H1 (cell line): ENCODE measurements around the gene ASPRV1. TPM values are rescaled to one million over a fixed set of nuclear protein-coding genes. Genes with fewer than 3 reads are reported as not detected.
A peak's percentile ranks its signal among the peaks of the same experiment; 100 is the strongest.

Source experiments
- CTCF ChIA-PET: fragments of 300-600 bp; sonication (Branson Sonifier 250); formaldehyde crosslinking; loops from one replicate; lab custom pipeline; 2021; ENCODE audit not compliant: partially characterized antibody; lab: Charles Lee
- POLR2A ChIA-PET: fragments of 300-600 bp; sonication (Branson Sonifier 250); formaldehyde crosslinking; loops from one replicate; lab custom pipeline; 2021; ENCODE audit warnings: inconsistent platforms; ENCODE audit not compliant: partially characterized antibody; lab: Charles Lee
- DNase-seq, 2 experiments: peaks; one replicate each; pipeline versions ENCODE4 v3.0.0 to v3.0.0-alpha.2; 2010 to 2022; ENCODE audit warnings: low spot score in 2 of 2, low read depth in 1 of 2, mixed read lengths in 1 of 2
- FAIRE-seq: peaks from 2 replicates; lab custom pipeline; 2011; peaks lifted over from hg19 to GRCh38; lab: Jason Lieb, UNC
- H2AFZ ChIP-seq: 2 replicates; pipeline ENCODE4 v1.8.1; 2012; ENCODE audit warnings: low read length, inconsistent platforms
- H2AK5ac ChIP-seq: 2 replicates; pipeline ENCODE4 v1.6.1; 2013; ENCODE audit warnings: low read depth, low read length
- H2BK120ac ChIP-seq: replicated peaks from 2 replicates; pipeline ENCODE3; 2013; ENCODE audit warnings: low read depth, low read length, inconsistent platforms
- H2BK12ac ChIP-seq: 2 replicates; pipeline ENCODE4 v1.6.1; 2013; ENCODE audit warnings: low read depth, low read length
- H2BK15ac ChIP-seq: 2 replicates; pipeline ENCODE4 v1.6.1; 2013; ENCODE audit warnings: low read length
- H2BK20ac ChIP-seq: 2 replicates; pipeline ENCODE4 v1.6.1; 2013; ENCODE audit warnings: low read length
- H2BK5ac ChIP-seq: 2 replicates; pipeline ENCODE4 v1.6.1; 2013; ENCODE audit warnings: low read depth, low read length
- H3K14ac ChIP-seq: 2 replicates; pipeline ENCODE4 v1.6.1; 2013; ENCODE audit warnings: inconsistent platforms; ENCODE audit not compliant: insufficient read length
- H3K18ac ChIP-seq: 2 replicates; pipeline ENCODE4 v1.6.1; 2013; ENCODE audit warnings: low read length; ENCODE audit errors: extremely low read depth
- H3K23ac ChIP-seq: 2 replicates; pipeline ENCODE4 v1.6.1; 2013; ENCODE audit warnings: inconsistent platforms; ENCODE audit not compliant: insufficient read length
- H3K23me2 ChIP-seq: 2 replicates; pipeline ENCODE4 v1.6.1; 2013; ENCODE audit warnings: low read depth, low read length
- H3K27ac ChIP-seq: 2 replicates; pipeline ENCODE4 v1.6.1; 2011; ENCODE audit warnings: low read depth, low read length, inconsistent platforms
- H3K27me3 ChIP-seq, 4 experiments: replicated peaks in 1 of 4; 1 replicate in 1 of 4; 2 replicates in 3 of 4; pipeline versions ENCODE4 v1.6.1 to v1.8.1; 2011 to 2013; ENCODE audit warnings: low read length in 3 of 4, mild to moderate bottlenecking in 3 of 4, inconsistent platforms in 2 of 4, mixed read lengths in 2 of 4, moderate library complexity in 1 of 4; ENCODE audit not compliant: control insufficient read depth in 3 of 4, insufficient read depth in 3 of 4; ENCODE audit errors: extremely low read depth in 1 of 4
- H3K36me3 ChIP-seq, 4 experiments: 2 replicates each; pipeline versions ENCODE4 v1.6.1 to v1.8.1; 2011 to 2013; ENCODE audit warnings: mild to moderate bottlenecking in 4 of 4, low read length in 3 of 4, moderate library complexity in 2 of 4, control low read depth in 1 of 4, inconsistent platforms in 1 of 4; ENCODE audit not compliant: insufficient read depth in 4 of 4, control insufficient read depth in 2 of 4
- H3K4ac ChIP-seq: replicated peaks from 2 replicates; pipeline ENCODE3; 2013; ENCODE audit warnings: low read length, low read depth, mixed read lengths, inconsistent platforms; ENCODE audit not compliant: insufficient read length
- H3K4me1 ChIP-seq, 4 experiments: replicated peaks in 1 of 4; 1 replicate in 1 of 4; 2 replicates in 3 of 4; pipeline versions ENCODE4 v1.6.1 to v1.8.1; 2011 to 2013; ENCODE audit warnings: low read length in 3 of 4, inconsistent platforms in 2 of 4, mixed read lengths in 1 of 4; ENCODE audit not compliant: insufficient read depth in 4 of 4, control insufficient read depth in 3 of 4
- H3K4me2 ChIP-seq, 2 experiments: 2 replicates each; pipeline versions ENCODE4 v1.6.1 to v1.8.1; 2011 to 2013; ENCODE audit warnings: low read depth in 2 of 2, low read length in 2 of 2, control low read depth in 1 of 2, inconsistent platforms in 1 of 2, mild to moderate bottlenecking in 1 of 2; ENCODE audit not compliant: insufficient read depth in 1 of 2
- H3K4me3 ChIP-seq, 4 experiments: fragments of 200-600, 300-600 bp in 1 of 4; sonication (generic), shearing (Covaris generic), sonication (Bioruptor Twin) in 1 of 4; 2 replicates each; pipeline versions ENCODE4 v1.5.1 to v1.8.1; 2011 to 2016; ENCODE audit warnings: low read length in 4 of 4, low read depth in 3 of 4, control low read depth in 2 of 4, inconsistent platforms in 2 of 4, mild to moderate bottlenecking in 2 of 4, mixed read lengths in 1 of 4, moderate library complexity in 1 of 4; ENCODE audit not compliant: insufficient read depth in 2 of 4; ENCODE audit errors: extremely low read depth in 1 of 4
- H3K56ac ChIP-seq: replicated peaks from 2 replicates; pipeline ENCODE3; 2013; ENCODE audit warnings: low read depth, mild to moderate bottlenecking, mixed read lengths, low read length, inconsistent platforms; ENCODE audit not compliant: insufficient read length
- H3K79me1 ChIP-seq: 2 replicates; pipeline ENCODE4 v1.6.1; 2013; ENCODE audit warnings: low read depth, low read length, control low read depth
- H3K79me2 ChIP-seq, 2 experiments: 2 replicates each; pipeline versions ENCODE4 v1.6.1 to v1.8.1; 2012 to 2013; ENCODE audit warnings: low read length in 2 of 2, mild to moderate bottlenecking in 2 of 2, inconsistent platforms in 1 of 2; ENCODE audit not compliant: insufficient read depth in 2 of 2, control insufficient read depth in 1 of 2
- H3K9ac ChIP-seq, 4 experiments: replicated peaks in 1 of 4; 1 replicate in 1 of 4; 2 replicates in 3 of 4; pipeline versions ENCODE4 v1.6.1 to v1.8.1; 2011 to 2013; ENCODE audit warnings: low read depth in 3 of 4, low read length in 3 of 4, control low read depth in 2 of 4, mild to moderate bottlenecking in 2 of 4, moderate library complexity in 2 of 4, inconsistent platforms in 1 of 4; ENCODE audit errors: extremely low read depth in 1 of 4
- H3K9me3 ChIP-seq, 2 experiments: 2 replicates each; pipeline versions ENCODE4 v1.6.1 to v1.8.1; 2012 to 2013; ENCODE audit warnings: mild to moderate bottlenecking in 2 of 2, moderate library complexity in 2 of 2, control low read depth in 1 of 2, inconsistent platforms in 1 of 2, low read depth in 1 of 2, low read length in 1 of 2, mixed read lengths in 1 of 2; ENCODE audit not compliant: insufficient read depth in 2 of 2
- H4K20me1 ChIP-seq, 2 experiments: replicated peaks in 1 of 2; 2 replicates each; pipeline versions ENCODE3 to v1.8.1; 2011 to 2013; ENCODE audit warnings: inconsistent platforms in 2 of 2, low read length in 2 of 2, mild to moderate bottlenecking in 1 of 2; ENCODE audit not compliant: insufficient read depth in 2 of 2, control insufficient read depth in 1 of 2
- H4K5ac ChIP-seq: 2 replicates; pipeline ENCODE4 v1.6.1; 2013; ENCODE audit warnings: low read length, low read depth, mixed read lengths, inconsistent platforms; ENCODE audit not compliant: insufficient read length
- H4K8ac ChIP-seq: 2 replicates; pipeline ENCODE4 v1.8.0; 2013; ENCODE audit warnings: mild to moderate bottlenecking, moderate library complexity, low read length, inconsistent platforms; ENCODE audit not compliant: insufficient read depth; ENCODE audit errors: extremely low read depth
- H4K91ac ChIP-seq: replicated peaks from 2 replicates; pipeline ENCODE3; 2013; ENCODE audit warnings: low read length, mixed read lengths, inconsistent platforms; ENCODE audit not compliant: insufficient read length
- CREB1 ChIP-seq: IDR thresholded peaks from 2 replicates; pipeline ENCODE4 v1.6.1; 2012; ENCODE audit warnings: inconsistent platforms
- GABPA ChIP-seq: IDR thresholded peaks from 2 replicates; pipeline ENCODE4 v1.6.1; 2011; ENCODE audit warnings: mild to moderate bottlenecking, low read length, moderate library complexity, borderline replicate concordance; ENCODE audit not compliant: insufficient read depth
- KDM1A ChIP-seq: fragments of 200-600, 300-600 bp; sonication (generic); IDR thresholded peaks from 2 replicates; pipeline ENCODE4 v1.7.1; 2016; ENCODE audit warnings: mild to moderate bottlenecking, low read length, borderline replicate concordance
- KDM4A ChIP-seq: IDR thresholded peaks from one replicate; pipeline ENCODE4 v1.7.1; 2012; ENCODE audit warnings: low read depth, mild to moderate bottlenecking, moderate library complexity, low read length, inconsistent platforms; ENCODE audit not compliant: severe bottlenecking
- PHF8 ChIP-seq: fragments of 200-600 bp; sonication (generic); conservative IDR thresholded peaks from 2 replicates; pipeline ENCODE4 v1.7.1; 2012; ENCODE audit warnings: low read depth, mild to moderate bottlenecking, inconsistent platforms, low read length, moderate library complexity
- POLR2AphosphoS5 ChIP-seq: IDR thresholded peaks from 2 replicates; pipeline ENCODE4 v1.6.1; 2011; ENCODE audit warnings: low read depth, low read length
- POU5F1 ChIP-seq: IDR thresholded peaks from 2 replicates; pipeline ENCODE4 v1.6.1; 2011; ENCODE audit warnings: low read depth, mild to moderate bottlenecking, low read length, moderate library complexity
- SIN3A ChIP-seq, 2 experiments: IDR thresholded peaks in 1 of 2; conservative IDR thresholded peaks in 1 of 2; 2 replicates each; pipeline ENCODE4 v1.6.1; 2011 to 2012; ENCODE audit warnings: low read length in 2 of 2, improper control_type of control experiment in 1 of 2, low read depth in 1 of 2, mild to moderate bottlenecking in 1 of 2
- YY1 ChIP-seq: IDR thresholded peaks from 2 replicates; pipeline ENCODE4 v1.6.1; 2011; ENCODE audit warnings: low read depth, mild to moderate bottlenecking, low read length
- WGBS, 2 experiments: shearing (Covaris generic) in 1 of 2; methylation state at CpG; one replicate each; pipeline versions ENCODE4 v1.1.6 to v1.1.7; 2013 to 2015; ENCODE audit warnings: low lambda C conversion rate in 2 of 2, mixed read lengths in 2 of 2, inconsistent platforms in 1 of 2, low coverage in 1 of 2, missing lambda C conversion rate in 1 of 2; ENCODE audit not compliant: insufficient replicate concordance in 2 of 2, insufficient coverage in 1 of 2, insufficient read length in 1 of 2; ENCODE audit errors: extremely low coverage in 1 of 2, missing lambda C conversion rate in 1 of 2; 5-methylcytosine and 5-hydroxymethylcytosine counted together
- polyA plus RNA-seq, 7 experiments: library from polyadenylated mRNA; depleted of rRNA in 3 of 7; stranded (reverse) in 5 of 7; unstranded in 2 of 7; fragments of >200 nt in 5 of 7; fragments of 200-250 nt in 2 of 7; gene quantifications; 1 replicate in 5 of 7; 2 replicates in 1 of 7; 4 replicates in 1 of 7; pipeline versions ENCODE4 v1.2.1 to v1.2.3, GENCODE V29; 2011 to 2013; ENCODE audit warnings: missing spikeins in 2 of 7, mixed read lengths in 2 of 7
- total RNA-seq: library from RNA; stranded (reverse); fragmentation: NEBNext Ultra II Directional; extraction: Animal tissue kit (Norgen Biotek cat#: 25700); gene quantifications from 2 replicates; pipeline ENCODE4 v1.2.1, GENCODE V29; 2021

Gene ASPRV1
- total and polyA plus RNA-seq, 2 of the 8 experiments (the other 6 are each of a cell fraction or from before 2014, with no cell fraction given): 0.59 to 0.95 TPM

- H2BK15ac ChIP-seq: no peak overlapping the region
- 92% methylated on average over 8 of the region's 8 CpGs; no CpG with 5 or more reads in 1 of the 2 experiments for WGBS, 2 experiments
- POLR2A ChIA-PET: interaction anchor here (1.0 kb wide), 1 partner anchor 43 kb away, joined by 3 read pairs; no protein-coding TSS in a partner anchor
Measured at GRCh38 chr2:69957965-69958364, 3.5 kb downstream of the ASPRV1 start.

More at GRCh38 chr2:69957965-69958364, 3.5 kb downstream of the ASPRV1 start:
- Histone ChIP-seq H3K4me2 (no peak overlapping the region), H3K79me1 (no peaks in the 10 kb centered on the region), H3K27ac (no peak overlapping the region), H3K9me3 (no peaks in the 10 kb centered on the region), H4K8ac (0 out of 2 replicates have a peak overlapping the region, but pooled peaks have one; percentile 53), H3K4me3 (no peak overlapping the region), H2AFZ (no peak overlapping the region), H3K56ac (no peak overlapping the region)
- no peak for FAIRE-seq
- TF ChIP-seq KDM4A (no peak), KDM1A (no peak), POLR2AphosphoS5 (no peak), PHF8 (no peak), SIN3A (conservative IDR thresholded peaks at IDR 0.05 in 1 of 2, IDR thresholded peaks at IDR 0.05 in 1 of 2; ENCODE audit: low read depth in 1 of 2, low read length in 2 of 2) (no peak), GABPA (no peak), YY1 (no peak), POU5F1 (no peak), CREB1 (no peak)
- TF ChIP-seq, all 59 proteins: peak for 0
- CTCF ChIA-PET: interaction anchor here (1.2 kb wide), 1 partner anchor 84 kb away, joined by 3 read pairs; no protein-coding TSS in a partner anchor
- no peak overlapping the region for H4K91ac ChIP-seq
- no peak for DNase-seq
- no peaks in the 10 kb centered on the region for H3K36me3 ChIP-seq
- H2AK5ac ChIP-seq: no peak overlapping the region
- H3K9ac ChIP-seq: no peak overlapping the region
- H3K14ac ChIP-seq: no peak overlapping the region
- no peaks in the 10 kb centered on the region for H3K23me2 ChIP-seq
- no peak overlapping the region for H3K23ac ChIP-seq
- no peak overlapping the region for H2BK5ac ChIP-seq
- no peak overlapping the region for H2BK12ac ChIP-seq
- H3K18ac ChIP-seq: no peak overlapping the region
- H4K5ac ChIP-seq: no peak overlapping the region
- no peaks in the 10 kb centered on the region for H3K27me3 ChIP-seq
- H2BK20ac ChIP-seq: no peak overlapping the region
- H3K4me1 ChIP-seq: peaks cover 0 to 7% (median 0%) of the 10 kb centered on the region in 4 experiments; a peak in 1 of 7 replicates
- H4K20me1 ChIP-seq: no peaks in the 10 kb centered on the region
- no peak overlapping the region for H2BK120ac ChIP-seq
- H3K4ac ChIP-seq: no peak overlapping the region
- H3K79me2 ChIP-seq: no peaks in the 10 kb centered on the region
